ENCODE data around the gene CYP19A1.
"Not testable (repeated sequence)": the region's sequence is repeated elsewhere in the genome, so short reads cannot be mapped to it uniquely, and the experiment has no call there.

CYP19A1 gene

DNA sequence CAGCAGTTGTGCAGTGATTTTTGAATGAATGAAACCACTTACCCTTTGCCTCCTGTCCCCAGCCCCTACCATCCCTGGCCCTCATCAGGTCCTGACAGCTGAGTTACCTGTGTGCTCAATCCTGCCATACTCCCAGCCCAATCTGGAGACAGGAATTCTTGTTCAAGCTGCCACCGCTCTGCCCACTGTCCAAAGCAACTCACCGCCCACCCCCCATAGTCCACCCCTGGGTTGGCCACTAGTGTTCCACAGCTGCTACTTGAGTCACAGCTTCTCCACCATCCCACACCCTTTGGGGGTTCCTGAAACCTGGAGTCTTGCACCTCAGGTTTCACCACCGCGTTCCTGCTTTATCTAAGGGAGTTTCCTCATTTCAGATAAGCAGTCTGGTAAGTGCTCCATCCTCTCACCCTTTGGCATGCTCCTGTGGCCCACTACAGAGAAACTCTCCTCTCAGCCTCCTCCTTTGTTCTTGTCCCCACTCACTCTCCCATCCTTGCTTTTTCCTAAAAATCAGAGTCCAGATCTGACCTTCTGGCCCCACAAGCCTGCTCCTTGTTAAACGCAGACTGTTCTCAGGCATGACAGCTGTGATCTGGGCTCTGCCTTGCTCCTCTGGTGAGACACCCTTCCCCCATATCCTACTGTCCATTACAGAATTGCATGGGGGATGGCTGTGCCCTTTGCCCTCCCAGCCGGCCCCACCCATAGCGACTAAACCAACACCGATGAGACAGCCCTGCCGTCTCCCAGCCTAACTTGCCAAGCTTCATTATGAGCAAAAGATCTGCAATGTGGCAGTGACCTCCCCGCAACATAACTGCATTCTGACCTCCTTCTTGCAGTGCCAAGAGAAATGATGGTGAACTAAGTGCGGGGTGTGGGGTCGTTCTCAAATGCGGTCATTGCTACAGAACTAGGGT lies 50.0 kb downstream of the CYP19A1 start:
- DNase-seq = no peak

DNA sequence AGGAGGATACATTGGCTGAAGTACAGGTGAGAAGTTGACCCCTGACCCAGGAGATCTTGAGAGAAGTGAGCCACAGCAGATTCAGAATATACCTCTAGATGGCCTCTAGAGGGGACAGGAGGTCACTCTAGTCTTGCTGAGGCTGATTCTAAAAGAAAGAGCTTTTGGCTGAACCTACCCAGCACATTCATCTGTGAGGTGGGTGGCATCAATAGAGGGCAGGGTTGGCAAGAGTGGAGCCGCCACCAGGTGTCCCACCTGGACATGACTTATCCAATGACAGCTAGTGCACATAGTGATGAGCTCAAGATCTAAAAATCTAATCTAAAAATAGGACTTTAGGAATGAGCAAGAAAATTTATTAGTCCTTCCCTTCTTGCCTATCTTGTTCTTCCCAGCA lies 51.6 kb downstream of the CYP19A1 start:
- DNase-seq = no peak

DNA sequence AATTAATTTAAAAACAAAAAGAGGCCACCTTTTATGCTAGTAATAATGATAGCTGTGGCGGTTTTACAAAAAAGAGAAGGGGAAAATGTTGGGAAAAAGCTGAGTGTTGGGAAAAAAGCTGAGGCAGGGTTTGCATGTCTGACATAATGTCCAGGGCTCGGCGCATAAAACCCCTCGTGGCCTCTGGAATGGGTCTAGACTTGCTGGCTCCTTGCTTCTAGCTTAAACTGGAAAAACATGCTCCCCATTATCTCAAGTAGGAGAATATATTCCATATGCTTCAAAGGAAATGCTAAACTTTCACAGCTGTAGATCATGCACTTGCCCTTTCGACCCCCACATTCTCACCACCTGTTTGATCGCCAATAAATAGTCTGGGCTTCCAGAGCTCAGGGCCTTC lies 53.0 kb downstream of the CYP19A1 start:
- DNase-seq = no peak

DNA sequence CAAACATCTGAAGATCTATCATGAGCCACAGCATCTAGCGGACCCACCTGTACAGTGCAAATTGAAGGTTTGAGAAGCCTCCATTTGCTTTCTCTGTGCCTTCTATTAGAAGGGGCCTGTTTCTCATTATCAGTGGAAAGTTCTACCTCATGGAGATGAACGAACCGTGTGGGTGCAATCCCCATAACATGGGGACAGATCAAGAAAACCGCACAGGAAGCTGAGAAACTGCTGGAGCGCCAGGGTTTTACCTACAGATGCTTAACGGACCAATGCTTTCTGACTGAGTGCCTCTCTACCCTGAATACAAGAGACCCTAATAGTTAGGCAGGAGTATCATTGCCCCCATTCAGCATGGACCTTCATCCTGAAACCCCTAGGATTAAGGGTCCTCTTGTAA lies 53.5 kb downstream of the CYP19A1 start:
- no peak for DNase-seq

DNA sequence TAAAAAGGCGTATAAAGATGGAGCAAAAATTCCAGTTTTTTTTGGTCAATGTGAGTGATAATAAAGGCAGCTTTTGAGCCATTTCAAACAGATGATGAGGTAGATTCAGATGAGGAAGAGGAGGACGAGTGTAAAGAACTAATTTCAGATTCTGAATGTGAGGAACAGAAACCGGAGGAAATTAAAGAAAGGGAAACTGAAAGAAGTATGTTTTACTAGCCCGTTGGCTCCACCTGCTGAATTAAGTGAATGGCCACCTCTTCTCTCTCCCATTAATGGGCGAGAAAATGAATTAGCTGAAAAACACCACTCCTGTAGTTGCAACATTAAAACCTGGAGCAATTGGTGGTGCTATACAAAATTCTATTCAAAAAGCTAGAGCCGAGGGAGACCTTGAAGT lies 55.4 kb downstream of the CYP19A1 start:
- DNase-seq = no peak

DNA sequence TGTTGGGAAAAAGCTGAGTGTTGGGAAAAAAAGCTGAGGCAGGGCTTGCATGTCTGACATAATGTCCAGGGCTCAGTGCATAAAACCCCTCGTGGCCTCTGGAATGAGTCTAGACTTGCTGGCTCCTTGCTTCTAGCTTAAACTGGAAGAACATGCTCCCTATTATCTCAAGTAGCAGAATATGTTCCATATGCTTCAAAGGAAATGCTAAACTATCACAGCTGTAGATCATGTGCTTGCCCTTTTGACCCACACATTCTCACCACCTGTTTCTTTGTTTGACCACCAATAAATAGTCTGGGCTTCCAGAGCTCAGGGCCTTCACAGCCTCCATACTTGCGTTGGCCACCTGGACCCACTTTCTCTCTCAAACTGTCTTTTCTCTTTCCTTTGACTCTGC lies 56.2 kb downstream of the CYP19A1 start:
- DNase-seq = not testable (repeated sequence)

DNA sequence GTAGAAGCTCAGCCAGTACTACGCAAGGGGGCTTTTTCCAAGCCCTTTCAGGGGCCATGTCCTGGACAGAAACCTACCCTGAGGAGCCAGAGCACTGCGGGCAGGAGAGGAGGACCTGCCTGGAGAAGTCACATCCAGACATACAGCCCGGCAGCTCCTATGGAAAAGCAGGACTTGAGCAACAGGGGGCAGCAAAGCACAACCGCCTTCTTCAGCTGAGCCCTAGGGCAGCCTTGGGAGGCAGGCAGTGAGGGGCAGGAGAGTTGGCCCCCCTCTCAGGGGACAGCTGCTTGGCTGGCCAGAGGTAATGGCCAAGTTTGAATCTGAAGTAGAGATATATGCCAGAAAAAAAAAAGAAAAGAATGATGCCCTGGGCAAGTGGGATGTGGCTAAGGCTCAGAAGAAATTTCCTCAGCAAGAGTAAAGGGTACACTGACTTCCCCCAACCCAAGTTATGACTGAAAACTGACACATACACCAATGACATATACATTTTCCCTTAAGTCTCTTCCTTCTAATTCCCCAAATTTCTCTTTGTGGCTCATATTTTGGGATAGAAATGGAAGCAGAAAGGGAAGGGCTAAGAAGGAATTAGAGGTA lies 56.9 kb downstream of the CYP19A1 start:
- DNase-seq = peak; percentile 36

DNA sequence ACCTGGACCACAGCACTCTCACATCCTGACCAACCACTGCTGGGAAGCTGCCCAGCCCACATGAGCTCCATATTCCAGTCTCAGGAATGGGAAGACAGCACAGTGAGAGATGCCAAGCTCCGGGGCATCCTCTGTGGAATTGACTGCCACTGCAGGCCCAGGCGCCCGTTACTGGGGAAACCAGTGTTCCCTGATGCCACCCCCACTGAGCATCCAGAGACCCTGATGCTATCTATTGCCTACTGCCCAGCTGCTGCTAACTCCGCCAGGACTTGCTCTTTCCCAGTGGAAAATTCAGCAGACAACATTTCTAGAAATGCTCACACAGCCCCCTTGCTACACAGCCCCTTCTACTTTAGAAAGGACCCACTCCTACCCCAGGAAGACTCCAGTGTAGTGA lies 57.6 kb downstream of the CYP19A1 start:
- DNase-seq = no peak

DNA sequence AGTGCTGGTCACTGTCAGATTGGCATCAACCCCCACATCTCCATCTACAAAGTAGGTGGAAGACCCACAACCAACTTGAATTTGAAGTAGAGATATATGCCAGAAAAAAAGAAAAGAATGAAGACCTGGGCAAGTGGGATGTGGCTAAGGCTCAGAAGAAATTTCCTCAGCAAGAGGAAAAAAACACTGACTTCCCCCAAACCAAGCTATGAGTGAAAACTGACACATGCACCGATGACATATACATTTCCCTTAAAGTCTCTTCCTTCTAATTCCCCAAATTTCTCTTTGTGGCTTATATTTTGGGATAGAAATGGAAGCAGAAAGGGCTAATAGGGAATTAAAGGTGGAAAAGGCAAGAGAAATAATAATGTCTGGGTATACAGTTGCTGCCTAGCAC lies 59.0 kb downstream of the CYP19A1 start:
- DNase-seq = no peak

DNA sequence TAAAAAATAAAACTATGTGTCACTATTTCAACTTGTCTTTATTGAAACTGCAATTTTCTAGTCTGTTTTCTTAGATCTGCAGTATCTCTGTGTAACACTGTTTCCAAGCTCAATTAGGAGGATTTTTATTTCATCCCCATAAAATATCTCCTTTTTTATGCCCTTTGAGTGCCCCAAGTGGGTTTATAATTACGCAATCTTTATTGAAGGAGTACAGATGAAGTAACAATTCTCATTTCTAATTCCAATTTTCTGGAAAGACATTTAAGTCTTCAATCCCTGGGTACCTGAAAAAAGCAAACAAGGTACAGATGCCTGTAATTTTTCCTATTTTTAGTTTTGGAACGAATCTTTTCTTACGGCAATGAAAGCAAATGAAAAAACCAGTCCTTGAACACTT lies 61.3 kb downstream of the CYP19A1 start:
- no peak for DNase-seq

DNA sequence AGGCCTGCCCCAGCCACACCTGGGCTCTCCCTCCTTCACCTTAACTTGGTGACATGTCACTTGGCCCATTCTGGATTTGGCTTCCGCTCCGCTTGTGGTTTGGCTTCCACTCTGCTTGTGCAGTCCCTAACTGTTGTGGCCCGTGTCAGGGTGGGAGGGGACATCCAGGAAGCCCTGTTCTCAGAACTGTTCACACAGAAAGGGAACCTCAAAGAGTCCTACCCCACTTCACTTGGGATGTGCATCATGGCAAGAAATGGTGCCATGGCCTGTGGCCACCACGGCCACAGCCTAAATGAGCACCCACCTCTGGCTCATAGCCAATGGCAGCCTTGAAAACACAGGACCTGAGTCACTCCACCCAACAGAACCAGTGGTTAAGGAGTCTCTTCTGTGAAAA lies 63.4 kb downstream of the CYP19A1 start:
- peak; percentile 6 for DNase-seq

DNA sequence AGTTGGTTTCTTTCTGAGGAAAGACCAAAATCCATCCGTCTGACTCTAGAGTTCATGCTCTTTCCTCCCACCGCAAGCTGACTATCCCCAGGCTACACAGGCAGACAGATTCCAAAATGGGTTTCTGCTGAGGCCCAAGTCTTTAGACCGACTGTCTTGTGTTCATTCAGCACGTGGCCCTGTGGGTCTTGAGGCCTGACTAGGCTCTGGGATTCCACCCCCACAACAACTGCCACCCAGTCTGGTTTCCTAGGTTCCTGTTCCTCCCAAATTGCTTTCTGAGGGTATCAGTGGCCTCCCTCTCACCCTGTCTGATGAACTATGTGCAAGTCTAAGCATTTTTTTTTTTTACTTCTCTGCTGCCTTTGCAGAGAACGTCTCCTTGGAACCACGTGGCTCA lies 67.7 kb downstream of the CYP19A1 start:
- no peak for DNase-seq

DNA sequence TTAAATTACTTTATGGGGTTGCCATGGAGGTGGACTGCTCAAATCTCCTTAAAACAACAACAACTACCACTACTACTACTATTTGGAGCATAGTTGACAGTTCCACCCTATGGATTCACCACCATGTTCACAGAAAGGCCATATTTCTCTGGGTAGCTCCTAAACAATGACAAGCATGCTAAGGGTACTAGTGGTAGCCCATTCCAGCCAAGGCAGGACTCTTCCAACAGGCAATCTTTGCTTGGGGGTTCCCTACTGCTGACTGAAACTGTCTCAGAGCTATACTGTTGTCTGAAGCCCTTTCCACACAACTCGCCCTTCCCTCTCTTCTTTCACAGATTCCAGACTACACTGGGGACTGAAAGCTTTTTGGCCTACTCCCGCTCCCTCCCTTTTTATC lies 68.9 kb downstream of the CYP19A1 start:
- DNase-seq = no peak

DNA sequence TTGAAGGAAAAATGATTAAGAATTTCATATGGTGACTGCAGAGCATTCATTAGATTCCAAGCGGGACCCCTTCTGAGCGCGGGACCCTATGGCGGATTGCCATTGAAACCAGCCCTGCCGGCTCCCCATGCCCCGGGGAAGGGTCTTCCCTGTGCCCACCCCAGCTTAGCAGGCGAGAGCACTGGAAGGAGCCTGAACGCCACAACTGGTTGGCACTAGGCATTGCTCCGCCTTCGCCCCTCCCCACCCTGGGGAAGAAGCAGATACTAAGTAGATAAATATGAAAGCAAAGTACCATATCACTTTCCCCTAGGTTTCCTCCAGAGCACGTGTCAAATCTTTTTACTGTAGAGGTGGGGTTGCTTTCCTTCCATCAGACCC lies 70.7 kb downstream of the CYP19A1 start:
- DNase-seq = peak; percentile 5

DNA sequence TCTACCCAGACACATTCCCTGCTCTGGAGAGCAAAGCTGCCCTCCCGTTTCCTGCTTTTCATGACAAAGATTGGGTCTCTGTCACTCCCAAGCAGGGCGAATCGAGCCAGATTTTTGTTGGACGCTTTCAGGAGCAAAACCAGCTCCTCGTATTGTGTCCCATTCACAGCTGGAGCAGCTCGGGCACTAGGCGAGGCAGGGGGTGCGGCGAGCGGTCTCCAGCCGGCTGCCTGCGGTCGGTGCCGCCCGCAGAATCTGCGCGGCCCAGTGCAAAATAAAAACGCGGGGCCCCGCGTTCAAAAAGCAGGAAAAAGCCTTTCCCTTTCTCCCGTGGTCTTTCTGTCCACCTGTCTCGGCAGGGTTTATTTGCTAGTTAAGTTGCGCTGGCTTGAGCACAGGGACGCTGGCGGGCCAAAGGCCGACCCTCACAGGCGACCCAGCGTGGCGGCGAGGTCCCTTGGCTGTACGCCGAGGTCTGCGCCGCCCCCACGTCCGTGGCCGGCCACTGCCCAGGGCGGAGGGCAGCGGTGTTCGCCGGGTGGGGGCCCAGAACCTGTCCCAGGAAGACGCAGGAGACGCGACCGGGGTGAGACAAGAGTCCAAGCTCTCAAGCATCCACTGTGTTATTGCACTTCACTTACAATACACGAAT lies 71.2 kb downstream of the CYP19A1 start:
- DNase-seq = no peak

DNA sequence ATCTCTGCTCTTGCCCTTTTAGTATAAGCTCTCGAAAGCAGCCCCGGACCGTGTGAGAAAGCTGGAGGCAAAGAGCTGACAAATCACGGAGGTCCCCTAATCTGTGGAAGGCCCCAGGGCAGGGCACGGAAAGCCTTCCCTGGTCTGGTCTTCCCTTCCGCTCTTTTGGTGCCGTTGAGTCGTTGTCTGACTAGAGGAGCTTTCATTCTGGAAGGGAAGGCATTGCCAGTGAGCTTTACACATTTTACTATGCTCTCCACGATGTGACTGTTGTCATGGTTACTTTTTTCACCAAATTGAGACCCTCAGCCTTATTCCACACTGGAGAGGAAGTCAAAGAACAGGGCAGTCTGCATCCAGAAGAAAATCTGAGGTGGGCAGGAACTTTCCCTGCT lies 71.7 kb downstream of the CYP19A1 start:
- no peak for DNase-seq

DNA sequence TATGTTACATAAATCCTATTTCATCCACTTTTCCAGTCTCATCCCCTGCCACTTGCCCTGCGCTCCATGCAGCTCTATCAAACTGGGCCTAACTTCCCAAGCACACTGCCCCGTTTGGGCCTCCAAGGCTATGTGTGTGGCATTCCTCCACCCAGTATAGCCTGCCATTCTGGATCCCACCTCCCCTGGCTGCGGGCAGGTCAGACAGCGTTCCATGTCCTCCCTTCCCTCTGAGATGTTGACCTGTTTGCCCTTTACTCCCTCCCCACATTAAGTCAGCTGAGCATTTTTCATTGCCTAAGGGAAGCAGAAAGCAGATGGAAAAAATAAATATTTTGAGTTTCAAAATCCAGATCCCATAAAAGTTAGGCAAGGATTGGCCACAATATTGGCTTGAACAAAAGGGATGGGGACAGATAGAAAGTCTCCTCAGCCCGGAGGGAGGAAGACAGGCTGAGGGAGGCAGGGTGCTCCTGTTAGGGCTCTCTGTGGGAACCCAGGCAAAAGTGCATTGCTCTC lies 73.3 kb downstream of the CYP19A1 start:
- DNase-seq = no peak

DNA sequence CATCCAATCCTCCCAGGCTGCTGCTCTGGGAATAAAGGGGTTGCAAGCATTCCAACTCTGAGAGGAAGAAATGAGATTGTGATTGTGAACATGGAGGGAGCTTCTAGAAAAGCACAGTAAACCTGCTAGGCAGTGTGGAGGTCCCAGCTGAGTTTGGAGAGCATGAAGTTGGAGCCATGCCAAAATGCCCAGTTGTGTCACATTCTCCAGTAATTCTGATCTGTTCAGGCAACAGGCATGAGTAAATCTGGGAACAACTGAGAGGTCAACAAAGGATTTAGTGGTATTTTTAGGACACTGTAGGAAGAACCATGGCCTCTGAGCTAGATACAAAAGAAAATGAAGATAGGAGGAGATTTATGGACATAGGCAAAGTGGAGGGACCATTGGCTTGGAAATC lies 74.7 kb downstream of the CYP19A1 start:
- DNase-seq = no peak

DNA sequence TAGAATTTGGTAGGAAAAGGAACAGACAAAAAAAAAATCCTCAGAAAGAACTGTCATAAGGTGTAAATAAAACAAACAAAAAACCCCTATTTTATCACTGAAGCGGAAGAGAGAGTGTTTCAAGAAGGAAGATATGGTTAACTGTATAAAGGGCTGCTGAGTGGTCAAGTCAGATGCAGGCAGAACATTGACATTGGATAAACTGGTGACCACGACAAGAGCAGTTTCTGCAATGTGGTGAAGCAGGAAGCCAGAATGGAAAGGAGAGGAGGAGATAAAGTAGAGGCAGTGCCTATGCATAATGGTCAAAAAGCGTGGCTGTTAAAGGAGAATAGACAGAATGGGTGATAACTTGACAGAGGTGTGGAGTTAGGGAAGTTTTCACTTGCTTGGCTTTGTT lies 75.3 kb downstream of the CYP19A1 start:
- DNase-seq = no peak

DNA sequence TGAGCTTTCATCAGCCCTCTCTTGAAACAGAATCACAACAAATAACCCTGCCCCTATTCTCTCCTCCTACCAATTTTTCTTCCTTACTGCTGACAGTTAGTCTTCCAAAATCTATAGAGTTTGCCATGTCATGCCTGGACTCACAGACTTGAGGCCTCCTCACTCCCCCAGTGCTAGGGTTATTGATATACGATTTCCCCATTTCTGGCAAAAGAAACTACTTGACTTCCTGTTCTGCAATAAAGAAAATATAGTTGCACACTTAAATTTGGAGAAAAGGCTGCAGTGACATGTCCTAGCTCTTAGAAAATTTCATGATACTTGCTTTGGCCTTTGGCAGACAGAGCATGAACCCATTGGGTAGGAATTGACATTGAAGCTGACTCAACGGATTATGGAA lies 75.9 kb downstream of the CYP19A1 start:
- DNase-seq = no peak

DNA sequence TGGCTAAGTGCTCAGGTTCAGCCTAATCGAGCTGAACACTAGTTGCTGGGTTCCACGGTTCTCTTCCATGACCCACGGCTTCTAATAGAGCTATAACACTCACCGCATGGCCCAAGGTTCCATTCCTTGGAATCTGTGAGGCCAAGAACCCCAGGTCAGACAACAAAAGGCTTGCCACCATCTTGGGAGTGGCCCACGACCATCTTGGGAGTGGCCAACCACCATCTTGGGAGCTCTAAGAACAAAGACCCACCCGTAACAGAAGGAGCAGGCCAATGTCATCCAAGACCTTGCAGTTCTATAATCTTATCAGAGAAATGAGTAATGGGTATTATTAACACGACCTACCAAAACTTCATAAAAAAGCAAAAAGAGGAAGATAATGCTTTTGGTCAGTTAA lies 77.3 kb downstream of the CYP19A1 start:
- not testable (repeated sequence) for DNase-seq

DNA sequence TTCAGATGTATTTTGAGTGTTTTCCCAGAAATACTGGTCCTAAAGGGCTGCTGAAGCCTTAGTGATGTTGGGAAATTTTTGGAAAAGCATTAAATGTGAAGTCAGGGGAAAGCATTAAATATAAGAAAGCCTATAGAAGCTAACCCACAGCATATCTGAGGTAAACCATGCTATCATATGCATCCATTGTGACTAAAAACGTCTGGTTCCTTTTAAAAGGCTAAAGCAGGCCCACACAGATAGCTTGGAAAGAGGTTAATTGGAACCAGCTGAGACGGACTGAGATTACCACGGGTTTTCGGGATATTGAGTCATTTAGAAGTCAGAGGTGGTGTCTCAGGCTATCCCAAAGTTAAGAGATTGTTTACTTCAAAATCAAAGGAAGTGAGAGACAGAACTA lies 78.2 kb downstream of the CYP19A1 start:
- DNase-seq = no peak

DNA sequence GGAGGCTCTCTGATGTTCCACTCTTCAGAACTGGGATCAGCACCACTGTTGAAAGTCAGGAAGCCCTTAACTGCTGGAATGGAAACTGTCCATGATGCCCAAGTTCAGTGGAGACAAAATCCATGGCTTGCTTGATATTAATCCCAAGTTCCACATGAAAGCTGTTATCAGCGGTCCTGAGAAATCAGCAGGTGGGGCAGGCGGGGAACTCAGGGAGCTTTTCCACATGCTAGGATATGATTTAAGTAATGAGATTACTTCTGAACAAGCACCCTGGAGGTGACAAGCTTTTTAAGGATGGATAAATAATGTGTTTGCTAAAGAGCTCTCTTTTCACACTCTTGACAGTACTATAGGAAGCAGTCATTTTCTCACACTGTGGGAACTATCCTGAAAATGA lies 82.9 kb downstream of the CYP19A1 start:
- DNase-seq = no peak

DNA sequence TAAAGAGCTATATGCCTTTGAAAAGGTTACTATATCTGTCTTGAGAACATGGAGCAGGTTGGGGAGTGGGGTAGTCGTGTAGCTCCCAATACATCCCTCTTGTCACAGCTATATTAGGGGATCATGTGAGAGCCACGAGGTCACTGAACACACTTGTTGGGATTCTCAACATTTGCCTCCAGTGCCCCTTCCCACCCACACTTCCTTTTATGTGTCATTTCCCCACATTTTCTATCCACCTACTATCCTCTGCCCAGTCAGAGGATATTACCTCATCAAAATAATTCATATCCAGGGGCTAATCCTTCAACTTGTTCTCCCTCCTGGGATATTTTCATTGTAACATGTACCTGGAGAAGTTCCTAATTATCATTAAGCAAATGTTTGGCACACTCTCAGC lies 85.0 kb downstream of the CYP19A1 start:
- DNase-seq = no peak
